NCI-H460 (cell line): ENCODE results near the gene DLD. TPM values are rescaled to one million over a fixed set of nuclear protein-coding genes. Genes with fewer than 3 reads are reported as not detected.
"Not testable (repeated sequence)": the region's sequence is repeated elsewhere in the genome, so short reads cannot be mapped to it uniquely, and the experiment has no call there.

ENCODE experiments used
- DNase-seq: peaks from one replicate; pipeline ENCODE4 v3.0.0-alpha.2; 2016; ENCODE audit warnings: low read depth; ENCODE audit errors: extremely low read depth
- total RNA-seq: library from RNA; depleted of rRNA; stranded (reverse); fragments of >200 nt; shearing (Covaris generic); gene quantifications from 2 replicates; pipeline ENCODE4 v1.2.3, GENCODE V29; 2014

The DLD gene
- total RNA-seq, 1 experiment from 2014 or later, result 145 TPM

- no peak for DNase-seq
Observed at GRCh38 chr7:107914831-107915230, 23.8 kb downstream of the DLD start.

- no peak for DNase-seq
Observed at GRCh38 chr7:107915541-107915940, 24.6 kb downstream of the DLD start.

- no peak for DNase-seq
Observed at GRCh38 chr7:107917763-107918651, 27.0 kb downstream of the DLD start.

- no peak for DNase-seq
Observed at GRCh38 chr7:107918948-107919347, 28.0 kb downstream of the DLD start.

- DNase-seq, result no peak
Observed at GRCh38 chr7:107920048-107920772, 29.2 kb downstream of the DLD start.

GRCh38 chr7:107921826-107922225, 30.8 kb downstream of the DLD start:
- not testable (repeated sequence) for DNase-seq

- no peak for DNase-seq
Observed at GRCh38 chr7:107922886-107923285, 31.9 kb downstream of the DLD start.

GRCh38 chr7:107924841-107925504, 34.0 kb downstream of the DLD start:
- no peak for DNase-seq

- no peak for DNase-seq
Observed at GRCh38 chr7:107926481-107926880, 35.5 kb downstream of the DLD start.

- DNase-seq, result no peak
Observed at GRCh38 chr7:107931740-107932515, 40.9 kb downstream of the DLD start.

- no peak for DNase-seq
Observed at GRCh38 chr7:107932805-107933204, 41.8 kb downstream of the DLD start.

- DNase-seq, result no peak
Observed at GRCh38 chr7:107933386-107934013, 42.5 kb downstream of the DLD start.

GRCh38 chr7:107934991-107935770, 44.2 kb downstream of the DLD start:
- no peak for DNase-seq

- DNase-seq, result no peak
Observed at GRCh38 chr7:107936312-107936711, 45.3 kb downstream of the DLD start.

GRCh38 chr7:107937531-107937930, 46.5 kb downstream of the DLD start:
- DNase-seq, result no peak

GRCh38 chr7:107938456-107939250, 47.7 kb downstream of the DLD start:
- DNase-seq, result no peak

- DNase-seq, result no peak
Observed at GRCh38 chr7:107939573-107940489, 48.8 kb downstream of the DLD start.
